ENCODE results near the gene KIF19.

The KIF19 gene

DNA sequence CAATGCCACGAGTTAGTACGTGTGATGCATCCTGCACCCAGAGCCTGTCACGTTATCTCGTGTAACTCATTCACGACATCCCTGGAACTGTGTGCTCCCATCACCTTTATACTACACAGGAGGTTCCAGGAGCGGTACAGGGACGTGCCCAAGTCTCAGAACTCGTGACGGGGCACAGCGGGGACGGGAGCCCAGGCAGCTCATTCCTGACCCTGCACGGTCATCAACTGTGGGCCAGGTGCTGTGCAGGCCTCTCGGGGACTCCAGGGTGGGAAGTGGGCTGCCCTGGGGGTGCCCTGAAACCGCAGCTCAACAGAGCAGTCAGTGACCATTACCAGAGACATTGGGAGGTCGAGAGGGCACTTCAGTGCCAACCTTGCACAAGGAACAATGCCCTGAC, 11.1 kb upstream of the KIF19 start:
- peaks cover 3% of the 10 kb centered on the region for H3K9me3 ChIP-seq (ENCODE audit: insufficient read depth, low read length, severe bottlenecking)
- TF ChIP-seq CTCF (IDR thresholded peaks at IDR 0.05; ENCODE audit: borderline replicate concordance, extremely low read depth, low read length, poor library complexity, severe bottlenecking) = no peak
- TF ChIP-seq EZH2 (IDR thresholded peaks at IDR 0.05; ENCODE audit: borderline replicate concordance, low read depth, low read length, severe bottlenecking) = no peak
- DNase-seq (no peak), ATAC-seq (ENCODE audit: insufficient read depth, low read depth) (no peak)
- H3K4me1 ChIP-seq (ENCODE audit: insufficient read depth, low read length) = no peaks in the 10 kb centered on the region
- no peaks in the 10 kb centered on the region for H3K79me2 ChIP-seq (ENCODE audit: insufficient read depth, low read length)
- no peak overlapping the region for H3K4me2 ChIP-seq (ENCODE audit: insufficient read depth, low read length)
- H3K27me3 ChIP-seq (ENCODE audit: insufficient read depth, low read length, poor library complexity) = no peaks in the 10 kb centered on the region
- no peaks in the 10 kb centered on the region for H4K20me1 ChIP-seq (ENCODE audit: insufficient read depth, low read length)
- no peak overlapping the region for H3K27ac ChIP-seq (ENCODE audit: low read length)
- H3K36me3 ChIP-seq (ENCODE audit: insufficient read depth, low read length) = no peaks in the 10 kb centered on the region
- H3K4me3 ChIP-seq (ENCODE audit: low read depth in 1 of 2, low read length in 2 of 2) = no peak overlapping the region
- H2AFZ ChIP-seq (ENCODE audit: low read depth, low read length) = no peak overlapping the region
- no peak overlapping the region for H3K9ac ChIP-seq (ENCODE audit: low read depth, low read length)

DNA sequence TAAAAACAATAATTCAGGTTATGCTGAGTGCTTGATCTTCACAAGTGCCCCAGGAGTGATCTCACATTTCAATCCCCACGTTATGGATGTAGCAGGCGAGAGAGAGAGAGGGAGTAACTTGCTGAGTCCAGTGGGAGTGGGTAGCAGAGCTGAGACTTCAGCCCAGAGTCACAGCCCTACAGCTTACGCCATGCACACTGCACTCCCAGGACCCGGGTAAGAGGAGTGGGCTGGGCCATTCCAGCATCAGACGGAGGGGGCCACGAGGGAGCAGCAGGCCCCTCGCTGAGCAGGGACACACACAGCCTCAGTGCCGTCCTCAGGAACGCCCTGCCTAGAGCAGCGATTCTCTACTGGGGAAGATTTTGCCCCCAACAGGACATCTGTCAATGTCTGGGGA, 9.8 kb upstream of the KIF19 start:
- ATAC-seq (ENCODE audit: insufficient read depth, low read depth) = no peak
- TF ChIP-seq EZH2 (IDR thresholded peaks at IDR 0.05; ENCODE audit: borderline replicate concordance, low read depth, low read length, severe bottlenecking) (no peak), CTCF (IDR thresholded peaks at IDR 0.05; ENCODE audit: borderline replicate concordance, extremely low read depth, low read length, poor library complexity, severe bottlenecking) (no peak)

DNA sequence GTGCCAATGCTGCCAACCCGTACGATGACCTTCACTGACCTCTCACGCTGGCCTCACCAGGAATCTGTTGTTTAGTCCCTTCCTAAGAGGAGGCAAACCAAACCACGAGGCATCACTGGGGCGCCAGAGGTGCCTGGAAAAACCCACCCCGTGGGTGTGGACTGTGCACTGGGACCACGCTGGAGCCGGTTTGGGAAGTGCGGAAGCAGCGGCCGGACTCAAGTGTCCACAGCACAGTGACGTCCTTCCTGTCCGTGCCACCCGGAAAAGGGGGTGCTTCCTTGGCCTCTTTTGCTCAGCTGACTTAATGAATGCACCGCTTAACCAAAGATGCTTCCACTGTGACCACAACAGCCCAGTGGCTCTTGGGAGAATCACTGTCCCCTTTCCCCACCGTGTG, 9.0 kb upstream of the KIF19 start:
- ATAC-seq (ENCODE audit: insufficient read depth, low read depth) (no peak), DNase-seq (no peak)
- no peak for TF ChIP-seq CTCF (IDR thresholded peaks at IDR 0.05; ENCODE audit: borderline replicate concordance, extremely low read depth, low read length, poor library complexity, severe bottlenecking)
- no peak for TF ChIP-seq EZH2 (IDR thresholded peaks at IDR 0.05; ENCODE audit: borderline replicate concordance, low read depth, low read length, severe bottlenecking)
- Histone ChIP-seq H3K27me3 (ENCODE audit: insufficient read depth, low read length, poor library complexity) (peaks cover 8% of the 10 kb centered on the region), H3K9ac (ENCODE audit: low read depth, low read length) (no peak overlapping the region), H3K4me1 (ENCODE audit: insufficient read depth, low read length) (no peaks in the 10 kb centered on the region), H3K4me3 (ENCODE audit: low read depth in 1 of 2, low read length in 2 of 2) (no peak overlapping the region), H3K27ac (ENCODE audit: low read length) (no peak overlapping the region), H3K36me3 (ENCODE audit: insufficient read depth, low read length) (no peaks in the 10 kb centered on the region), H2AFZ (ENCODE audit: low read depth, low read length) (no peak overlapping the region), H4K20me1 (ENCODE audit: insufficient read depth, low read length) (peaks cover 5% of the 10 kb centered on the region; the same call in 1 of the 2 replicates), H3K79me2 (ENCODE audit: insufficient read depth, low read length) (no peaks in the 10 kb centered on the region), H3K4me2 (ENCODE audit: insufficient read depth, low read length) (no peak overlapping the region), H3K9me3 (ENCODE audit: insufficient read depth, low read length, severe bottlenecking) (peaks cover 3% of the 10 kb centered on the region)

More for the DNA sequence above, 9.8 kb upstream of the KIF19 start:
- Histone ChIP-seq H3K27me3 (ENCODE audit: insufficient read depth, low read length, poor library complexity) (peaks cover under 1% of the 10 kb centered on the region), H3K4me2 (ENCODE audit: insufficient read depth, low read length) (no peak overlapping the region), H3K4me3 (ENCODE audit: low read depth in 1 of 2, low read length in 2 of 2) (no peak overlapping the region), H3K4me1 (ENCODE audit: insufficient read depth, low read length) (no peaks in the 10 kb centered on the region), H3K27ac (ENCODE audit: low read length) (no peak overlapping the region), H3K79me2 (ENCODE audit: insufficient read depth, low read length) (no peaks in the 10 kb centered on the region), H2AFZ (ENCODE audit: low read depth, low read length) (no peak overlapping the region), H3K9me3 (ENCODE audit: insufficient read depth, low read length, severe bottlenecking) (peaks cover 3% of the 10 kb centered on the region), H4K20me1 (ENCODE audit: insufficient read depth, low read length) (no peaks in the 10 kb centered on the region), H3K36me3 (ENCODE audit: insufficient read depth, low read length) (no peaks in the 10 kb centered on the region), H3K9ac (ENCODE audit: low read depth, low read length) (no peak overlapping the region)
- no peak for DNase-seq

- Histone ChIP-seq H2AFZ (ENCODE audit: low read depth, low read length) (no peak overlapping the region), H3K4me1 (ENCODE audit: insufficient read depth, low read length) (no peaks in the 10 kb centered on the region), H4K20me1 (ENCODE audit: insufficient read depth, low read length) (peaks cover 5% of the 10 kb centered on the region; the same call in 1 of the 2 replicates), H3K27me3 (ENCODE audit: insufficient read depth, low read length, poor library complexity) (peaks cover 10% of the 10 kb centered on the region), H3K27ac (ENCODE audit: low read length) (no peak overlapping the region), H3K9me3 (ENCODE audit: insufficient read depth, low read length, severe bottlenecking) (no peaks in the 10 kb centered on the region), H3K79me2 (ENCODE audit: insufficient read depth, low read length) (no peaks in the 10 kb centered on the region), H3K36me3 (ENCODE audit: insufficient read depth, low read length) (no peaks in the 10 kb centered on the region), H3K4me2 (ENCODE audit: insufficient read depth, low read length) (no peak overlapping the region), H3K9ac (ENCODE audit: low read depth, low read length) (no peak overlapping the region), H3K4me3 (ENCODE audit: low read depth in 1 of 2, low read length in 2 of 2) (no peak overlapping the region)
- TF ChIP-seq CTCF (IDR thresholded peaks at IDR 0.05; ENCODE audit: borderline replicate concordance, extremely low read depth, low read length, poor library complexity, severe bottlenecking) (no peak), EZH2 (IDR thresholded peaks at IDR 0.05; ENCODE audit: borderline replicate concordance, low read depth, low read length, severe bottlenecking) (no peak)
- ATAC-seq (ENCODE audit: insufficient read depth, low read depth) = no peak
- no peak for DNase-seq
These were observed 7.6 kb upstream of the KIF19 start for GRCh38 chr17:74318391-74318790.

Measured in DND-41 (cell line).